Activated CD8-positive, alpha-beta T cell treated with anti-CD3 and anti-CD28 coated beads for 36 hours (primary cell): ENCODE results near the gene MGAT4C. TPM values are rescaled to one million over a fixed set of nuclear protein-coding genes. Genes with fewer than 3 reads are reported as not detected.
"Not testable (repeated sequence)": the region's sequence is repeated elsewhere in the genome, so short reads cannot be mapped to it uniquely, and the experiment has no call there.

Experiments used
- ATAC-seq: fragments of 200-7000 bp; cut with Tn5 transposase; one replicate; pipeline ENCODE4 v1.10.0; 2021; ENCODE audit warnings: mild to moderate bottlenecking, moderate library complexity
- CTCF ChIA-PET: fragments of 350-600 bp; sonication (Branson Sonifier 250); formaldehyde crosslinking; loops from one replicate; lab custom pipeline; 2021; ENCODE audit warnings: antibody characterized with exemption; lab: Charles Lee
- POLR2A ChIA-PET: fragments of 350-600 bp; sonication (Branson Sonifier 250); formaldehyde crosslinking; loops from one replicate; lab custom pipeline; 2021; ENCODE audit warnings: antibody characterized with exemption; lab: Charles Lee
- DNase-seq: peaks from one replicate; pipeline ENCODE4 v3.0.0-alpha.2; 2020
- H3K27ac Mint-ChIP-seq: one replicate; pipeline ENCODE4 v1.8.0; 2021; ENCODE audit warnings: mild to moderate bottlenecking, mixed read lengths
- H3K27me3 Mint-ChIP-seq: one replicate; pipeline ENCODE4 v1.8.0; 2021; ENCODE audit warnings: mixed read lengths
- H3K36me3 Mint-ChIP-seq: one replicate; pipeline ENCODE4 v1.8.0; 2021; ENCODE audit warnings: low read depth, mixed read lengths
- H3K4me1 Mint-ChIP-seq: one replicate; pipeline ENCODE4 v1.8.0; 2021; ENCODE audit warnings: low read depth, mixed read lengths
- H3K4me3 Mint-ChIP-seq: one replicate; pipeline ENCODE4 v1.8.0; 2021; ENCODE audit warnings: mild to moderate bottlenecking, moderate library complexity, mixed read lengths
- H3K9me3 Mint-ChIP-seq: one replicate; pipeline ENCODE4 v1.8.0; 2021; ENCODE audit warnings: mixed read lengths
- intact Hi-C: fragments of 100-400 bp; cut with micrococcal nuclease; formaldehyde crosslinking; loops from one replicate; pipeline ENCODE4 v1.10.0; 2022
- total RNA-seq, 2 experiments: library from RNA; stranded (reverse); gene quantifications; one replicate each; pipeline ENCODE4 v1.2.3, GENCODE V29; 2021
- TF ChIP-seq, protein P1 (sequence below): fragments of 200-600 bp; IDR thresholded peaks from one replicate; pipeline ENCODE4 v1.8.0; 2022; ENCODE audit warnings: antibody characterized with exemption, mild to moderate bottlenecking

MGAT4C gene
- total RNA-seq, 2 experiments from 2014 or later: not detected

DNA sequence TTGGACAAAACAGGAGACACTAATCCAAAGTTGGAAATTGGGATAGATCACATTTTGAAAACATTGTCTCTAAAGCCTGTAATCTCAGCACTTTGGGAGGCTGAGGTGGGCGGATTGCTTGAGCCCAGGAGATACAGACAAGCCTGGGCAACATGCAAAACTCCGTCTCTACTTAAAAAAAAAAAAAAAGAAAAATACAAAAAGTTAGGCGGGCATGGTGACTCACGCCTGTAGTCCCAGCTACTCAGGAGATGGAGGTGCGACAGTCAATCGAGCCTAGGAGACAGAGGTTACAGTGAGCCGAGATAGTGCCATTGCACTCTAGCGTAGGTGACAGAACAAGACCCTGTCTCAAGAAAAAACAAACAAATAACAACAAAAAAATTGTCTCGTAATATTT is 152.1 kb downstream of the MGAT4C start:
- intact Hi-C loops: no loop called here
- Mint-ChIP-seq H3K4me3 (no peak overlapping the region), H3K9me3 (no peaks in the 10 kb centered on the region), H3K36me3 (no peaks in the 10 kb centered on the region), H3K27me3 (no peaks in the 10 kb centered on the region), H3K4me1 (no peaks in the 10 kb centered on the region), H3K27ac (no peak overlapping the region)
- ChIA-PET CTCF (no interaction called here), POLR2A (no interaction called here)
- no peak for DNase-seq
- TF ChIP-seq, protein P1, sequence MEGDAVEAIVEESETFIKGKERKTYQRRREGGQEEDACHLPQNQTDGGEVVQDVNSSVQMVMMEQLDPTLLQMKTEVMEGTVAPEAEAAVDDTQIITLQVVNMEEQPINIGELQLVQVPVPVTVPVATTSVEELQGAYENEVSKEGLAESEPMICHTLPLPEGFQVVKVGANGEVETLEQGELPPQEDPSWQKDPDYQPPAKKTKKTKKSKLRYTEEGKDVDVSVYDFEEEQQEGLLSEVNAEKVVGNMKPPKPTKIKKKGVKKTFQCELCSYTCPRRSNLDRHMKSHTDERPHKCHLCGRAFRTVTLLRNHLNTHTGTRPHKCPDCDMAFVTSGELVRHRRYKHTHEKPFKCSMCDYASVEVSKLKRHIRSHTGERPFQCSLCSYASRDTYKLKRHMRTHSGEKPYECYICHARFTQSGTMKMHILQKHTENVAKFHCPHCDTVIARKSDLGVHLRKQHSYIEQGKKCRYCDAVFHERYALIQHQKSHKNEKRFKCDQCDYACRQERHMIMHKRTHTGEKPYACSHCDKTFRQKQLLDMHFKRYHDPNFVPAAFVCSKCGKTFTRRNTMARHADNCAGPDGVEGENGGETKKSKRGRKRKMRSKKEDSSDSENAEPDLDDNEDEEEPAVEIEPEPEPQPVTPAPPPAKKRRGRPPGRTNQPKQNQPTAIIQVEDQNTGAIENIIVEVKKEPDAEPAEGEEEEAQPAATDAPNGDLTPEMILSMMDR: no peak
- no peak for ATAC-seq

GRCh38 chr12:86097161-86097560 is 159.0 kb downstream of the MGAT4C start:
- intact Hi-C loops: no loop called here
- H3K27ac Mint-ChIP-seq: no peak overlapping the region
- H3K27me3 Mint-ChIP-seq: no peaks in the 10 kb centered on the region
- ATAC-seq (no peak), DNase-seq (no peak)
- peaks cover 2% of the 10 kb centered on the region for H3K9me3 Mint-ChIP-seq
- no peaks in the 10 kb centered on the region for H3K36me3 Mint-ChIP-seq
- no peaks in the 10 kb centered on the region for H3K4me1 Mint-ChIP-seq
- TF ChIP-seq, protein P1: no peak
- no peak overlapping the region for H3K4me3 Mint-ChIP-seq
- CTCF ChIA-PET: no interaction called here
- POLR2A ChIA-PET: no interaction called here

- POLR2A ChIA-PET: no interaction called here
- ATAC-seq (no peak), DNase-seq (no peak)
- no peak overlapping the region for H3K4me3 Mint-ChIP-seq
- no peaks in the 10 kb centered on the region for H3K27me3 Mint-ChIP-seq
- no peak overlapping the region for H3K27ac Mint-ChIP-seq
- TF ChIP-seq, protein P1: no peak
- H3K36me3 Mint-ChIP-seq: no peaks in the 10 kb centered on the region
- CTCF ChIA-PET: no interaction called here
- intact Hi-C loops: no loop called here
- peaks cover 2% of the 10 kb centered on the region for H3K9me3 Mint-ChIP-seq
- H3K4me1 Mint-ChIP-seq: no peaks in the 10 kb centered on the region
These were observed 164.5 kb downstream of the MGAT4C start for GRCh38 chr12:86091681-86092080.

- intact Hi-C loops: no loop called here
- ATAC-seq (no peak), DNase-seq (no peak)
- H3K4me3 Mint-ChIP-seq: no peak overlapping the region
- no peak overlapping the region for H3K27ac Mint-ChIP-seq
- CTCF ChIA-PET: no interaction called here
- no peaks in the 10 kb centered on the region for H3K27me3 Mint-ChIP-seq
- H3K36me3 Mint-ChIP-seq: no peaks in the 10 kb centered on the region
- no peaks in the 10 kb centered on the region for H3K9me3 Mint-ChIP-seq
- TF ChIP-seq, protein P1: no peak
- POLR2A ChIA-PET: no interaction called here
- H3K4me1 Mint-ChIP-seq: no peaks in the 10 kb centered on the region
These were observed 174.3 kb downstream of the MGAT4C start for GRCh38 chr12:86081843-86082242.

DNA sequence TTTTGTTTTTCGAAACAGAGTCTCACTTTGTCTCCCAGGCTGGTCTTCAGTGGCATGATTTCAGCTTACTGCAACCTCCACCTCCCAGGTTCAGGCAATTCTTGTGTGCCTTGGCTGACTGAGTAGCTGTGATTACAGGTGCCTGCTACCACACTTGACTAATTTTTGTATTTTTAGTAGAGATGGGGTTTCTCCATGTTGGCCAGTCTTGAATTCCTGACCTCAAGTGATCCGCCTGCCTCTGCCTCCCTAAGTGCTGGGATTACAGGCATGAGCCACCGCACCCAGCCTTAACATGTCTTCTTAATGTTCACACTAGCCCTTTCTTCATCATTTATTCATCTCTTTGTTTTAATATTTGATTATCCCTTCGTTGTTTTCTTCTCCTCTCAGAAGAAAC is 197.1 kb downstream of the MGAT4C start:
- DNase-seq, intact Hi-C loops, H3K9me3 Mint-ChIP-seq, H3K27ac Mint-ChIP-seq, H3K4me1 Mint-ChIP-seq, H3K27me3 Mint-ChIP-seq, POLR2A ChIA-PET, H3K4me3 Mint-ChIP-seq, ATAC-seq, CTCF ChIA-PET, H3K36me3 Mint-ChIP-seq: not testable (repeated sequence)
